ENCODE results near the gene RBM12.
A peak's percentile ranks its signal among the peaks of the same experiment; 100 is the strongest.
"Not testable (repeated sequence)": the region's sequence is repeated elsewhere in the genome, so short reads cannot be mapped to it uniquely, and the experiment has no call there.

The RBM12 gene, protein sequence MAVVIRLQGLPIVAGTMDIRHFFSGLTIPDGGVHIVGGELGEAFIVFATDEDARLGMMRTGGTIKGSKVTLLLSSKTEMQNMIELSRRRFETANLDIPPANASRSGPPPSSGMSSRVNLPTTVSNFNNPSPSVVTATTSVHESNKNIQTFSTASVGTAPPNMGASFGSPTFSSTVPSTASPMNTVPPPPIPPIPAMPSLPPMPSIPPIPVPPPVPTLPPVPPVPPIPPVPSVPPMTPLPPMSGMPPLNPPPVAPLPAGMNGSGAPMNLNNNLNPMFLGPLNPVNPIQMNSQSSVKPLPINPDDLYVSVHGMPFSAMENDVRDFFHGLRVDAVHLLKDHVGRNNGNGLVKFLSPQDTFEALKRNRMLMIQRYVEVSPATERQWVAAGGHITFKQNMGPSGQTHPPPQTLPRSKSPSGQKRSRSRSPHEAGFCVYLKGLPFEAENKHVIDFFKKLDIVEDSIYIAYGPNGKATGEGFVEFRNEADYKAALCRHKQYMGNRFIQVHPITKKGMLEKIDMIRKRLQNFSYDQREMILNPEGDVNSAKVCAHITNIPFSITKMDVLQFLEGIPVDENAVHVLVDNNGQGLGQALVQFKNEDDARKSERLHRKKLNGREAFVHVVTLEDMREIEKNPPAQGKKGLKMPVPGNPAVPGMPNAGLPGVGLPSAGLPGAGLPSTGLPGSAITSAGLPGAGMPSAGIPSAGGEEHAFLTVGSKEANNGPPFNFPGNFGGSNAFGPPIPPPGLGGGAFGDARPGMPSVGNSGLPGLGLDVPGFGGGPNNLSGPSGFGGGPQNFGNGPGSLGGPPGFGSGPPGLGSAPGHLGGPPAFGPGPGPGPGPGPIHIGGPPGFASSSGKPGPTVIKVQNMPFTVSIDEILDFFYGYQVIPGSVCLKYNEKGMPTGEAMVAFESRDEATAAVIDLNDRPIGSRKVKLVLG

GRCh38 chr20:35664466-35665206 lies at the start of gene RBM12, which contains the start of gene CPNE1:
RBM12 (minus strand) TSS chr20:35664900; CDS start chr20:35655322, 9,578 bp downstream.
CPNE1 (minus strand) TSS chr20:35664900; CDS start chr20:35632923, 31,977 bp downstream.
- peak; percentile 68 to 87 for DNase-seq

DNA sequence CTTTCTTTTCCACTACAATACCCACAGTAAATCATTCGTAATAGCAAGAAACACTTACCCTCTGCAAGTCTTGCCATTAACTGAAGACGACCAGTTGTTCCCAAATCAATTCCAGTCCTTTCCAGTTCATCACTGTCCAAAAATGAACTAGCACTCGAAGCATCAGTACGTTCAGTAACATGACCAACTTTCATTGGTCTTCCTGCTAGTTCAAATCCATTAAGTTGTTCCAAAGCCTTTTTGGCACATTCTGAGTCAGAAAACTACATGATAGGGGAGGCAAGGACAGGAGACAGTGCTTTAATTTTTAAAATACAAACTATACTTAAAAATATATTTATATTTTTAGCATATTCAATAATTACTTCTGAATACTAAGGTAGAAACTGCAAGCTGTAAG lies 49.4 kb upstream of the RBM12 start:
- DNase-seq: no peak

DNA sequence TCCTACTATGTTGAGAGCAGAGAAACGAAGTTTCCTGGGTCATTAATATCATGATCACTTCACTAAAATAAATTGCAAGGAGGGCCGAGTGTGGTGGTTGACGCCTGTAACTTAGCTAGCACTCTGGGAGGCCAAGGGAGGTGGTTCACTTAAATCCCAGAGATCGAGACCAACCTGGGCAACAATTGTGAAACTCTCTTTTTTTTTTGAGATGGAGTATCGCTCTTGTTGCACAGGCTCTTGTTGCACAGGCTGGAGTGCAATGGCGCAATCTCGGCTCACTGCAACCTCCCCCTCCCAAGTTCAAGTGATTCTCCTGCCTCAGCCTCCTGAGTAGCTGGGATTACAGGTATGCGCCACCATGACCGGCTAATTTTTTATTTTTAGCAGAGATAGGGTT lies 48.4 kb upstream of the RBM12 start:
- DNase-seq: not testable (repeated sequence)

DNA sequence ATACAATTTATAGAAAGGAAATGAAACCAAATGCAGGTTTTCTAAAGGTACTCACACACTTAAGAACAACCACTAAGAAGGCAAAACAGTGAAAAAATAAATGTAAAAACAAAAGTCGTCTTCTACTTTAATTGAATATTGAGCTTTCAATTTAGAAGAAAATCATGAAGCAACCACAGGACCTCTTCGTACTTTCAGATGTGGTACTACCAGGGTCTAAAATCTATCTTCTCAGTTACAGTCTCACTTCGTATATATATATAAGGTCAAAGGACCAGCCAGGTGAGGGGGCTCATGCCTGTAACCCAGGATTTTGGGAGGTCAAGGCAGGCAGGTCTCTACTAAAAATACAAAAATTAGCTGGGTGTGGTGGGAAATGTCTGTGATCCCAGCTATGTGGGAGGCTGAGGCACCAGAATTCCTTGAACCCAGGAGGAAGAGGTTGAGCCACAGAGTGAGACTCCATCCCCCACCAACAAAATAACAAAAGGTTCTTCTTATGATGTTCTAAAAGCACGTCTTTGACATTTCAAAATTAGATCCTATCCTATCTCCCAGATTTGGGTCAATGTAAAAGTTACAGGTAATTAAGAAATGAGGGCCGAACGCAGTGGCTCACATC lies 47.0 kb upstream of the RBM12 start:
- DNase-seq: no peak

DNA sequence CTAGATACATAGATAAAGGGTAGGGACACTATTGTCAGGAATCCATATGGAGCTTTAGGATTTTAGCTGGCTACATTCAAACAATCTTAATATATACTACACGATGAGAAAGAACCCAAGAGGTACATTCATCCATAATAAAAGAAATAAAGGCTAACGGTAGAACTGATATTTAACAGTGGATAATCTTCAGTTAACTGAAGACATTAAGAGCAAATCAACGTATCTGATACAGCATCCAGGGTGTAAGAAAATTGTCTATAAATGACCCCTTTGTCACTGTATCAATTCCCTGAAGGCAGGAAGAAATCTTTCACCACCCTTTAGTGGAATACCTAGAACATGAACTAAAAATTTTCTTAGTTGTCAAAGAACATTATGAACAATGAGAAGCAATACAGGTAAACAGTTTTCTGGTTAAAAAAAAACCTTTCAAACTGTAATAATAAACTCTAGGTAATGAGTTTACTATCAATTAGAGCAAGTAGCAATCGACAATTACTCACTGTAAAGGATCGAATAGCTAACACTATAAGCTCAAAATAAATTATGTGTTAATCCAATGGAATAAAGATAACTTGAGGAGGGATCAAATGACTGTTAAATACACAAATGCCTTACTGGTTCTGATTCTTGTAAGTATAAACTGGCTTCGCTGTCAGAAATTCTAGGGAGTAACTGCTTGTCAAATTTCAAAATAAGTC lies 46.3 kb upstream of the RBM12 start:
- DNase-seq: no peak

DNA sequence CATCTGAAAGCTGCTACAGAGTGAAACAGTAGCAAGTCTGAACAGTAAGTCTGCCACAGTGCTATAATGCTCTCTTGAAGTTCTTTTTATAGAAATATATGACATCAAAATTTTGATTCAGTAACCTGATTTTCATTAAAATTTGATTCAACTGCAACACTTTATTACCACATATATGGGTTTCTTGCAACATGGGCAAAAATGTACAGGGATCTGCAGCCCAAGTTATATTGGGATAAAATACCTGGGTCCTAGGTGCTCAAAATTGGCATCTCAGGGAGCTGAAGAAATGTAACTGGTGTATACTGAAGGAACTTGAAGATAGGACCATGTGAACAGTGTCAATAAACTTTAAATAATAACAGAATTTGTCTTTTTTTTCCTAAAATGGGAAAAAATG lies 45.3 kb upstream of the RBM12 start:
- no peak for DNase-seq

DNA sequence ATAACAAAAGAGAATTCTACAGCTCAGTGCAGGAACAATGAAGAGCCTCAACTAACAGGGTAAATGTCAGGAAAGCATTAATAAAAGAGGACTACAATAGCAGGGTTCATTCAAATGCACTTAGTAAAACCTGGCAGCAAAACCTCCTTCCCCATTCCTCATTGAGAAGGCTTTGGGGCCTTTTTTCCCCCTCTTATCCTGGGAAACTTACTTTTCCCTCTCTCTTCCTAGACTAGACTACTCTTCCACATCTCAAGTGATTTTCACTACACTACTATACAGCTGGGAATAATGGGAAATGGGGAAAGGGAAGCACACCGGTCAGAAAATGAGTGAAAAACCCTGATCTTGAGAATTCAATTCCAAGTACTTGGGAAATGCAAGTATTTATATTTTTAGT lies 44.6 kb upstream of the RBM12 start:
- no peak for DNase-seq

DNA sequence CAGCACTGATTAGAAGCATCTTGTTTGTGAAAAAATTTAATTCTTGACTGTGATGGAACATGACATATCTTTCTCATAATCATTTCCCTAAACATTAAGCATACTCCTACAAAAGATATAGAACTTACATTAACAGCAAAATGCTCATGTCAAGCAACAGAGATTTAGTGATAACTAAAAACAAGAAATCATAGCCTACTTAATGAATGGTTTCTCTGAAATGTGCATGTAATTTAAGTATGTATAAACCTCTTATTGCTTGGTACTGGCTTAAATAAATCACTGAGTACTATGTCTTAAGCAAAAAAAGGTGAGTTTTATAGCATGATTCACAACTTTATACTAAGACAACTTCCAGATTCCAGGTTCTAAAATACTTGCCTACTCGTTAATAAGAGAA lies 43.8 kb upstream of the RBM12 start:
- DNase-seq: no peak

DNA sequence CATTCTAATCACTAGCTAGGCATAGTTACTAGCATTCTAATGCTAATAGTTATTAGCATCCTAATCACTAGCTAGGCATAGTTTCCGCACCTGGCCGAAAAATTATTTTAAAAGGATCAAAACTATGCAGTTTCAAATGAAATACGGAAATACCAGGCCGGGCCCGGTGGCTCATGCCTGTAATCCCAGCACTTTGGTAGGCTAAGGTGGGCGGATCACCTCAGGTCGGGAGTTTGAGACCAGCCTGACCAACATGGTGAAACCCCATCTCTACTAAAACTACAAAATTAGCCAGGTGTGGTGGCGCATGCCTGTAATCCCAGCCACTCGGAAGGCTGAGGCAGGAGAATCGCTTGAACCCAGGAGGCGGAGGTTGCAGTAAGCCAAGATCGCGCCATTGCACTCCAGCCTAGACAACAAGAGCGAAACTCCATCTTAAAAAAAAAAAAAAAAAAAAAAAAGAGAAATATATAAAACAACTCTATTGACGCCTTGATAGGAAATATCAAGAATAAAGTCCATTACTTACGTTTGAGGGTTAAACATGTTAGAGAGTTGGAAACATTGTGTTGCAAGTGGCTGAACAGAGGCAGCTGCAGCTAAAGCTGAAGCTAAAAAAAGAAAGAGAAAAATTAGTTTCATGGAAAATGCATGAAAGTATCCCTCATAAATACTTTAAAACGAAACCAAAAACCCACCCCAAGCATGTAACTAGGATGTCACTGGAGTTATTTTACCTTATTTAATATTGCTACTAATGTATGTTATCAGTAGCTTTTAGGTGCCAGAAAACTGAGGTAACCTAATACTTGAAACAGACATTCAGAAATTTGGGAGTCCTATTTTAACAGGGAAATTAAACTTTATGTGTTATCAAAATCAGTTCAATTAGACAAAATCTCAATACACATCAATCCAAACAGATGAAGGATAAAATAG lies 42.2 kb upstream of the RBM12 start:
- not testable (repeated sequence) for DNase-seq

- not testable (repeated sequence) for DNase-seq
Observed at GRCh38 chr20:35705894-35706293, 41.2 kb upstream of the RBM12 start.

DNA sequence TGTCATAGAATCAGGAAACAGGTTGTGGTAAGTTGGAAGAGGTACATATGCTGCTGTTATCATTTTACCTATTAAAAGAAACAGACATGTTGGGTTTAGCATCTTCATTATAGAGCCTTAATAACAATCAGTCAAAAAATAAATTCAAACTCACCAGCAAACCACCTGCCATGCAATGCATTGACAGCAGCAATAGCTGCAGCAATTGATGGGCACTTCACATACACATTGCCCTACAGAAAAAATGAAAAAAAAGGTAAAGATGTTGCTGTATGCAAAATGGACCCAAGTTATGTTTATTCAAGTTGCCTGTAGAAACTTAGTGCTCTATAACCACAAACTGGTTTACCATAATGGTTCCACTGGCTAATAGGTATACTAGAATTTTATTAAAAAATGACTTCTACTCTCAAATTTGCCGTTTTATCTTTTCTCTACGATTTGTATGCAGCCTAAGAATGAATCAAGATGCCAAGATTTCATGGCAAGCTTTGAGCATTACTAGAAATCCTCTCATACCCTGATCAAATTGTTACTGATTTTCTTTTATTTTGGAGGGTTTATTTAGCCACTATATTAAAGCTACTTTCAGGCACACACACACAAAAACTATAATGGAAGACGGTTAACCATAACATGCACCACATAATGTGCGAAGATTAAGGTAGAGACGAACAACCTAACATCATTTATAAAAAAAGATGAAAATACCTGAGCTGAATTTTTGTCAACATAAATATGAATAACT lies 40.0 kb upstream of the RBM12 start:
- no peak for DNase-seq

DNA sequence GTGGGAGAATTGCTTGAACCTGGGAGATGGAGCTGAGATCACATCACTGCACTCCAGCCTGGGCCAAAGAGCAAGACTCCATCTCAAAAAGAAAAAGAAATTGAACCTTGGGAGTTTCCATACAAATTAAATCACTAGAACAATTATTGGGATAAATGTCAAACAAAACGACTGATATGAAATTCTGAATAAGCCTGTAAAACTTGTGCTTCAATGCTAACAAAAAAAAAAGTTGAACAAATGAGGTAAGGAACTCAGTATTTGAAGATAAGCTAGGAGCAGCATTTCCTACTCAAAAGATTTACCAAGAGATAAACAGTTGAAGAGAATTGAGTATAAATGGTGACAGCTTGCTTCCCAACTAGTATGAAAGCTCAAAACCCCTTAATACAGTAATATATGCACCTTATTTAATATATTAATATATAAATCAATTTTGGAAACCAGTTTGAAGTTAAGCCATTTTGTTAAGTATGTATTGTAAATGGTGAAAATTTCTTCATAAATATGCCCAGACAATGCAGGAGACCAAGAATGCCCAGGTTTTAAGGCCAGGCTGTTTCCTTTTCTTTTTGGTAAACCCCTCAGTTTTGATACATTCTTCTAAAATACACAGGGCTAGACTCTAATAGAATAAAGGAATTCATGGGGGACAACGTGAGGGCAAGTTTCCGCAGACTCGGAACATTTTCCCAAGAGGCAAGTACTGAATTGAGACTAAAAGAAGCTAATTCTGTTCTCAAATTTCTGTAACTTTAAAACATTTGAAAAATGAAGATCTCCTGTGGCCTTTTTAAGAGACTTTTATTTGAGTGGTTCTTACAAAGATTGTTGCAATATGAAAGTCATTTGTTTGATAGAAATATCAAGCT lies 38.4 kb upstream of the RBM12 start:
- no peak for DNase-seq

GRCh38 chr20:35702051-35702823 lies 37.5 kb upstream of the RBM12 start:
- DNase-seq: no peak

DNA sequence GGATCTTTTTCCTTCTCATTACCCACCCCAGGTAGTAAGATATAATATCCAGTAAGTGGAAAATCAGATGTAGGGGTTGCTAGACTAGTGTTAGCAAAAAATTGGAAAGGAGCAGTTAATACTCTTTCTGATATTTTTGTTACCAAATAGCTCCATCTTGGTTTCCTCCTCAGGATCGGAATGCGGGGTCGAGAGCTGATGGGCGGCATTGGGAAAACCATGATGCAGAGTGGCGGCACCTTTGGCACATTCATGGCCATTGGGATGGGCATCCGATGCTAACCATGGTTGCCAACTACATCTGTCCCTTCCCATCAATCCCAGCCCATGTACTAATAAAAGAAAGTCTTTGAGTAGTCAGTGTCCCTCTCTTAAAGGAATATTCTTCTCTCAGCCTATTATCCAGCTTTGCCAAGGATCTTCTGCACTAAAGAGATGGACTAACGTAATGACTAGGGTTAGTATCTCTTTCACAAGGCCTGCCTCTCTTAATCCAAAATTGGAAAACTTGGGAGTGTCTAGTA lies 36.0 kb upstream of the RBM12 start:
- no peak for DNase-seq

GRCh38 chr20:35699957-35700624 lies 35.4 kb upstream of the RBM12 start:
- no peak for DNase-seq

GRCh38 chr20:35699127-35699956 lies 34.6 kb upstream of the RBM12 start, which contains the start of the genes NFS1 and ROMO1:
NFS1 (minus strand) TSS chr20:35699352; CDS start chr20:35699288, 64 bp downstream.
ROMO1 (plus strand) TSS chr20:35699405; CDS start chr20:35699633, 228 bp downstream.
- DNase-seq: peak; percentile 26 to 33
